Measurements from ENCODE around the gene CHD6.

CHD6 gene

GRCh38 chr20:41418031-41418430, 200.1 kb downstream of the CHD6 start:
- no peak for DNase-seq

GRCh38 chr20:41415191-41415590, 203.0 kb downstream of the CHD6 start:
- DNase-seq = no peak

- no peak for DNase-seq
Observed at GRCh38 chr20:41413169-41413568, 205.0 kb downstream of the CHD6 start.

GRCh38 chr20:41412324-41413120, 205.7 kb downstream of the CHD6 start:
- no peak for DNase-seq

GRCh38 chr20:41411391-41411847, 206.8 kb downstream of the CHD6 start:
- no peak for DNase-seq

- DNase-seq = no peak
Observed at GRCh38 chr20:41408986-41409385, 209.2 kb downstream of the CHD6 start.

- no peak for DNase-seq
Observed at GRCh38 chr20:41408156-41408794, 209.9 kb downstream of the CHD6 start.

- no peak for DNase-seq
Observed at GRCh38 chr20:41407607-41408006, 210.6 kb downstream of the CHD6 start.

GRCh38 chr20:41406896-41407444, 211.2 kb downstream of the CHD6 start:
- DNase-seq = no peak

GRCh38 chr20:41406353-41406752, 211.8 kb downstream of the CHD6 start:
- no peak for DNase-seq

GRCh38 chr20:41405436-41405835, 212.7 kb downstream of the CHD6 start:
- DNase-seq = no peak

GRCh38 chr20:41403604-41404003, 214.6 kb downstream of the CHD6 start:
- no peak for DNase-seq

GRCh38 chr20:41398408-41398807, 219.8 kb downstream of the CHD6 start:
- DNase-seq = no peak

- no peak for DNase-seq
Observed at GRCh38 chr20:41395667-41396664, 222.2 kb downstream of the CHD6 start.

- no peak for DNase-seq
Observed at GRCh38 chr20:41394931-41395666, 223.1 kb downstream of the CHD6 start.

GRCh38 chr20:41394081-41394480, 224.1 kb downstream of the CHD6 start:
- DNase-seq = no peak

- DNase-seq = no peak
Observed at GRCh38 chr20:41393705-41394066, 224.5 kb downstream of the CHD6 start.

GRCh38 chr20:41392871-41393704, 225.1 kb downstream of the CHD6 start:
- no peak for DNase-seq

GRCh38 chr20:41392295-41392694, 225.9 kb downstream of the CHD6 start:
- DNase-seq = no peak

GRCh38 chr20:41391587-41392001, 226.6 kb downstream of the CHD6 start:
- DNase-seq = no peak

- DNase-seq = no peak
Observed at GRCh38 chr20:41390889-41391288, 227.3 kb downstream of the CHD6 start.
